Heart right ventricle (tissue), 16 donors: ENCODE results near the gene MS4A8. TPM values are rescaled to one million over a fixed set of nuclear protein-coding genes. Genes with fewer than 3 reads are reported as not detected.
"Not testable (repeated sequence)": the region's sequence is repeated elsewhere in the genome, so short reads cannot be mapped to it uniquely, and the experiment has no call there.

Experiments
- ATAC-seq, 8 donors: fragments of 200-7000 bp; cut with Tn5 transposase; one replicate each; pipeline ENCODE4 v1.9.1; 2020; ENCODE audit warnings: mild to moderate bottlenecking in 8 of 8, moderate library complexity in 8 of 8, moderate number of reproducible peaks in 1 of 8
- DNase-seq, 2 donors: peaks; one replicate each; pipeline ENCODE4 v3.0.0-alpha.2; 2020
- H3K27ac ChIP-seq, 10 donors: fragments of 200-600 bp; sonication (generic) in 2 of 10; one replicate each; pipeline versions ENCODE4 v1.5.0 to v1.8.0; 2020 to 2022; ENCODE audit warnings: mild to moderate bottlenecking in 3 of 10
- H3K27me3 ChIP-seq, 7 donors: fragments of 200-600 bp; one replicate each; pipeline ENCODE4 v1.8.0; 2021 to 2022; ENCODE audit warnings: mild to moderate bottlenecking in 2 of 7
- H3K36me3 ChIP-seq, 9 donors: fragments of 200-600 bp; sonication (generic) in 1 of 9; one replicate each; pipeline versions ENCODE4 v1.5.0 to v1.8.0; 2020 to 2022; ENCODE audit warnings: mild to moderate bottlenecking in 2 of 9
- H3K4me1 ChIP-seq, 9 donors: fragments of 200-600 bp; sonication (generic) in 1 of 9; one replicate each; pipeline versions ENCODE4 v1.5.0 to v1.8.0; 2020 to 2022; ENCODE audit warnings: mild to moderate bottlenecking in 4 of 9
- H3K4me3 ChIP-seq, 10 donors: fragments of 200-600 bp; sonication (generic) in 2 of 10; one replicate each; pipeline versions ENCODE4 v1.5.0 to v1.8.0; 2020 to 2022; ENCODE audit warnings: mild to moderate bottlenecking in 7 of 10, moderate library complexity in 2 of 10
- H3K9me3 ChIP-seq, 11 donors: fragments of 200-600 bp in 10 of 11; sonication (generic) in 2 of 11; one replicate each; pipeline versions ENCODE4 v1.5.0 to v1.8.0; 2013 to 2022; ENCODE audit warnings: mild to moderate bottlenecking in 2 of 11, control low read depth in 1 of 11, moderate library complexity in 1 of 11
- WGBS, 2 donors: extraction: QIAGEN DNeasy Blood & Tissue Kit; methylation state at CpG; one replicate each; pipeline ENCODE4 v1.1.7; 2013; ENCODE audit warnings: inconsistent platforms in 1 of 2; 5-methylcytosine and 5-hydroxymethylcytosine counted together
- intact Hi-C, 10 donors: fragments of 100-400 bp; cut with DNase I; formaldehyde crosslinking; loops; one replicate each; pipeline versions ENCODE4 v1.11.1 to v1.14.2; 2022
- polyA plus RNA-seq, 2 donors: library from polyadenylated mRNA; stranded (reverse); fragments of 200-250 nt; gene quantifications; one replicate each; pipeline ENCODE4 v1.2.3, GENCODE V29; 2013
- total RNA-seq, 10 donors: library from RNA; stranded (reverse); fragmentation: NEBNext Ultra II Directional in 3 of 10; extraction: Animal tissue kit (Norgen Biotek cat#: 25700) in 3 of 10; gene quantifications; one replicate each; pipeline versions ENCODE4 v1.2.1 to v1.2.4, GENCODE V29; 2021 to 2023
- TF ChIP-seq, protein P1 (sequence below), 9 donors: fragments of 200-600 bp; sonication (generic) in 2 of 9; IDR thresholded peaks; one replicate each; pipeline versions ENCODE4 v1.5.0 to v1.8.0; 2021 to 2022; ENCODE audit warnings: antibody characterized with exemption in 9 of 9, mild to moderate bottlenecking in 5 of 9, moderate library complexity in 1 of 9
- donor health status: Arrhythmogenic right ventricular cardiomyopathy.
- donor health status: ischemic (EF 13 %, LVEDD 7.1; RV severe dilation, severe dysfunction).
- donor health status: healthy with polysubstance abuse.
- donor health status: DM: no; HTN: yes; CAD: no.
- donor health status: DM: no; HTN: no; CAD: no.
- donor health status: ischemic (EF 25% LVEDD 6.9; RV normal size, moderate dysfunction).
- donor health status: ischemic (EF 25% LVEDD 5.7; RV mildly dilated, moderate dysfunction).
- donor health status: healthy.
- donor health status: DM: yes; HTN: yes; CAD: no.
- donor health status: Ischemic cardiomyopathy.
- donor health status: ischemic (EF 35%, LVEDD 5.7; RV mildly dilated, moderate dysfunction).
- donor health status: nonischemic (EF 11% LVEDD 7.7; RV severe dilation, severe dysfunction).
- donor health status: DM: yes; HTN: yes; CAD: no.
- donor health status: PGD.
- donor health status: ischemic (EF 29% LVEDD 5.4; RV normal size, mild dysfunction).
- donor health status: nonischemic (EF 23%, LVEDD 6.1; RV moderate dilation, normal function).

Gene MS4A8
- total and polyA plus RNA-seq, 12 donors: not detected

DNA sequence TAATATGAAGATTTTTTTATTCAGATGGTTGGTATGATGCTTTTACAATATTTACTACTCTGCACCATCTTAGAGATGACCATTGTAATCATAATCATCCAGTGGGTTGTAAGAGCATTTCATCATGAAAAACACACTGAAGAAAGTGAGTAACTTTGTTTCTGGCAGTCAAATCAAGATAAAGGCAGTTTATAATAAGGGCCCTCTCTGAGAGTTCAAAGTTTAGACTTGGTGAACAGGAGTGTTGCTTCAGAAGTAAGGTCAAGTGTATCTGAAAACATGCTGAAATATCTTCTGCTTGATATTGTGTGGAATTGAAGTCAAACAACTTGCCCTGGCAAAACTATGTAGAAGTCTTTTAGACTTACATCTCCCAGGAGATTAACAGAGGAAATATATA, 19.5 kb upstream of the MS4A8 start:
- TF ChIP-seq, protein P1, sequence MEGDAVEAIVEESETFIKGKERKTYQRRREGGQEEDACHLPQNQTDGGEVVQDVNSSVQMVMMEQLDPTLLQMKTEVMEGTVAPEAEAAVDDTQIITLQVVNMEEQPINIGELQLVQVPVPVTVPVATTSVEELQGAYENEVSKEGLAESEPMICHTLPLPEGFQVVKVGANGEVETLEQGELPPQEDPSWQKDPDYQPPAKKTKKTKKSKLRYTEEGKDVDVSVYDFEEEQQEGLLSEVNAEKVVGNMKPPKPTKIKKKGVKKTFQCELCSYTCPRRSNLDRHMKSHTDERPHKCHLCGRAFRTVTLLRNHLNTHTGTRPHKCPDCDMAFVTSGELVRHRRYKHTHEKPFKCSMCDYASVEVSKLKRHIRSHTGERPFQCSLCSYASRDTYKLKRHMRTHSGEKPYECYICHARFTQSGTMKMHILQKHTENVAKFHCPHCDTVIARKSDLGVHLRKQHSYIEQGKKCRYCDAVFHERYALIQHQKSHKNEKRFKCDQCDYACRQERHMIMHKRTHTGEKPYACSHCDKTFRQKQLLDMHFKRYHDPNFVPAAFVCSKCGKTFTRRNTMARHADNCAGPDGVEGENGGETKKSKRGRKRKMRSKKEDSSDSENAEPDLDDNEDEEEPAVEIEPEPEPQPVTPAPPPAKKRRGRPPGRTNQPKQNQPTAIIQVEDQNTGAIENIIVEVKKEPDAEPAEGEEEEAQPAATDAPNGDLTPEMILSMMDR (IDR thresholded peaks at IDR 0.05): no peak
- Histone ChIP-seq H3K9me3 (peaks cover 0 to 57% (median 16%) of the 10 kb centered on the region in 11 donors), H3K36me3 (no peaks in the 10 kb centered on the region), H3K4me1 (no peaks in the 10 kb centered on the region), H3K27ac (no peak overlapping the region), H3K27me3 (no peaks in the 10 kb centered on the region), H3K4me3 (no peak overlapping the region)
- DNase-seq (no peak), ATAC-seq (no peak)
- intact Hi-C loops: loop anchor here in 1 of 10 donors (10.0 kb wide), 1 partner anchor 65 kb away; no protein-coding TSS in a partner anchor

GRCh38 chr11:60680455-60681119, 18.8 kb upstream of the MS4A8 start:
- TF ChIP-seq, protein P1 (IDR thresholded peaks at IDR 0.05): no peak
- ATAC-seq: no peak
- DNase-seq: no peak
- intact Hi-C loops: loop anchor here in 1 of 10 donors (10.0 kb wide), 1 partner anchor 64 kb away; no protein-coding TSS in a partner anchor
- no peaks in the 10 kb centered on the region for H3K27me3 ChIP-seq
- 70 to 77% methylated on average over 3 of the region's 3 CpGs for WGBS, 2 donors
- H3K4me1 ChIP-seq: no peaks in the 10 kb centered on the region
- no peak overlapping the region for H3K27ac ChIP-seq
- no peak overlapping the region for H3K4me3 ChIP-seq
- H3K9me3 ChIP-seq: peaks cover 0 to 57% (median 16%) of the 10 kb centered on the region in 11 donors
- H3K36me3 ChIP-seq: no peaks in the 10 kb centered on the region

DNA sequence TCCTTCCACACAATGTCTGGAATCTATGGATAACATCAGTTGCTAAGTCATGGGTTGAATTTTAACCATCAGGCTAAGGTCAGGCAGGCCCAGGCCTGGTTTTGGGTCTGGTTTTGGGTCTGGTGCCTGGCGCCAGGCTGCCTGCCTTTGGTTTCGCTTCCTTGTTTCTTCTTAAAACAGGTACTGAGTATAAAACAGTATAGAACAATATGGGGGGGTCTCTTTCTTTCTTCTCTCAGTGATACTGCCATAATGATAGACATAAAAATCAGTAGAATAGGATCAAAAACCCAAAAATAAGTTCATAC, 14.9 kb upstream of the MS4A8 start:
- H3K27ac ChIP-seq, H3K27me3 ChIP-seq, H3K4me3 ChIP-seq, DNase-seq, H3K4me1 ChIP-seq, H3K36me3 ChIP-seq, ATAC-seq: not testable (repeated sequence)
- peaks cover 0 to 31% (median under 1%) of the 10 kb centered on the region in 11 donors for H3K9me3 ChIP-seq
- WGBS, 2 donors: 90 to 92% methylated on average over 2 of the region's 2 CpGs
- intact Hi-C loops: loop anchor here in 1 of 10 donors (10.0 kb wide), 1 partner anchor 60 kb away; no protein-coding TSS in a partner anchor

GRCh38 chr11:60691661-60692060, 7.8 kb upstream of the MS4A8 start:
- H3K4me3 ChIP-seq: no peak overlapping the region
- H3K27me3 ChIP-seq: peaks cover 0 to 6% (median 0%) of the 10 kb centered on the region in 7 donors
- no peak for DNase-seq
- intact Hi-C loops: loop anchor here in 1 of 10 donors (5.0 kb wide), 1 partner anchor 836 kb away; no protein-coding TSS in a partner anchor
- H3K27ac ChIP-seq: no peak overlapping the region
- peaks cover 0 to 5% (median 0%) of the 10 kb centered on the region in 11 donors for H3K9me3 ChIP-seq
- no peak for ATAC-seq
- no peaks in the 10 kb centered on the region for H3K36me3 ChIP-seq
- no peaks in the 10 kb centered on the region for H3K4me1 ChIP-seq
- TF ChIP-seq, protein P1 (IDR thresholded peaks at IDR 0.05): no peak
- 82% methylated on average over 5 of the region's 5 CpGs for WGBS, 2 donors

DNA sequence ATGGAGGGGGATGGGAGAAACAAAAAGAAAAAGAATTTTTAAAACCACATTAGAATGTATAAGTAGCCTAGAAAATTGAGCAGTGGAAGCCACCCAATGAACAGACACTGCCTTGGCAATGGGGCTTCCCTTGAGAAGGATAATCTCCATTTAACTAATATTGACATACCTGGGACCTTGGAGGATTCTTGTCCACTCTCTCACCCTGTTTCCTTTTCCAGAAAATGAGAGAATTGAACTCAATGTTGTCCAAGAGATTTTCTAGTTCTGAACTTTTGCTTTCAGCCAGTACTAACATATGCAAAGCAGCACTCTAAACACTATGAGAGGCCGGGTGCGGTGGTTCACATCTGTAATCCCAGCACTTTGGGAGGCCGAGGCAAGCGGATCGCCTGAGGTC, 524 bp downstream of the MS4A8 start:
- TF ChIP-seq, protein P1 (IDR thresholded peaks at IDR 0.05): no peak
- H3K4me1 ChIP-seq: no peaks in the 10 kb centered on the region
- no peak overlapping the region for H3K27ac ChIP-seq
- intact Hi-C loops: loop anchor here in 1 of 10 donors (5.0 kb wide), 1 partner anchor 363 kb away; no protein-coding TSS in a partner anchor
- ATAC-seq (no peak), DNase-seq (no peak)
- no peaks in the 10 kb centered on the region for H3K36me3 ChIP-seq
- 93 to 95% methylated on average over 5 of the region's 5 CpGs for WGBS, 2 donors
- no peaks in the 10 kb centered on the region for H3K27me3 ChIP-seq
- peaks cover 0 to 5% (median 0%) of the 10 kb centered on the region in 11 donors for H3K9me3 ChIP-seq
- H3K4me3 ChIP-seq: no peak overlapping the region
